H1 (cell line): ENCODE data around the gene EIF3B. TPM values are rescaled to one million over a fixed set of nuclear protein-coding genes. Genes with fewer than 3 reads are reported as not detected.

Source experiments
- CTCF ChIA-PET: fragments of 300-600 bp; sonication (Branson Sonifier 250); formaldehyde crosslinking; loops from one replicate; lab custom pipeline; 2021; ENCODE audit not compliant: partially characterized antibody; lab: Charles Lee
- POLR2A ChIA-PET: fragments of 300-600 bp; sonication (Branson Sonifier 250); formaldehyde crosslinking; loops from one replicate; lab custom pipeline; 2021; ENCODE audit warnings: inconsistent platforms; ENCODE audit not compliant: partially characterized antibody; lab: Charles Lee
- DNase-seq, 2 experiments: peaks; one replicate each; pipeline versions ENCODE4 v3.0.0 to v3.0.0-alpha.2; 2010 to 2022; ENCODE audit warnings: low spot score in 2 of 2, low read depth in 1 of 2, mixed read lengths in 1 of 2
- FAIRE-seq: peaks from 2 replicates; lab custom pipeline; 2011; peaks lifted over from hg19 to GRCh38; lab: Jason Lieb, UNC
- H2AFZ ChIP-seq: 2 replicates; pipeline ENCODE4 v1.8.1; 2012; ENCODE audit warnings: low read length, inconsistent platforms
- H2AK5ac ChIP-seq: 2 replicates; pipeline ENCODE4 v1.6.1; 2013; ENCODE audit warnings: low read depth, low read length
- H2BK120ac ChIP-seq: replicated peaks from 2 replicates; pipeline ENCODE3; 2013; ENCODE audit warnings: low read depth, low read length, inconsistent platforms
- H2BK12ac ChIP-seq: 2 replicates; pipeline ENCODE4 v1.6.1; 2013; ENCODE audit warnings: low read depth, low read length
- H2BK15ac ChIP-seq: 2 replicates; pipeline ENCODE4 v1.6.1; 2013; ENCODE audit warnings: low read length
- H2BK20ac ChIP-seq: 2 replicates; pipeline ENCODE4 v1.6.1; 2013; ENCODE audit warnings: low read length
- H2BK5ac ChIP-seq: 2 replicates; pipeline ENCODE4 v1.6.1; 2013; ENCODE audit warnings: low read depth, low read length
- H3K14ac ChIP-seq: 2 replicates; pipeline ENCODE4 v1.6.1; 2013; ENCODE audit warnings: inconsistent platforms; ENCODE audit not compliant: insufficient read length
- H3K18ac ChIP-seq: 2 replicates; pipeline ENCODE4 v1.6.1; 2013; ENCODE audit warnings: low read length; ENCODE audit errors: extremely low read depth
- H3K23ac ChIP-seq: 2 replicates; pipeline ENCODE4 v1.6.1; 2013; ENCODE audit warnings: inconsistent platforms; ENCODE audit not compliant: insufficient read length
- H3K23me2 ChIP-seq: 2 replicates; pipeline ENCODE4 v1.6.1; 2013; ENCODE audit warnings: low read depth, low read length
- H3K27ac ChIP-seq: 2 replicates; pipeline ENCODE4 v1.6.1; 2011; ENCODE audit warnings: low read depth, low read length, inconsistent platforms
- H3K27me3 ChIP-seq, 4 experiments: replicated peaks in 1 of 4; 1 replicate in 1 of 4; 2 replicates in 3 of 4; pipeline versions ENCODE4 v1.6.1 to v1.8.1; 2011 to 2013; ENCODE audit warnings: low read length in 3 of 4, mild to moderate bottlenecking in 3 of 4, inconsistent platforms in 2 of 4, mixed read lengths in 2 of 4, moderate library complexity in 1 of 4; ENCODE audit not compliant: control insufficient read depth in 3 of 4, insufficient read depth in 3 of 4; ENCODE audit errors: extremely low read depth in 1 of 4
- H3K36me3 ChIP-seq, 4 experiments: 2 replicates each; pipeline versions ENCODE4 v1.6.1 to v1.8.1; 2011 to 2013; ENCODE audit warnings: mild to moderate bottlenecking in 4 of 4, low read length in 3 of 4, moderate library complexity in 2 of 4, control low read depth in 1 of 4, inconsistent platforms in 1 of 4; ENCODE audit not compliant: insufficient read depth in 4 of 4, control insufficient read depth in 2 of 4
- H3K4ac ChIP-seq: replicated peaks from 2 replicates; pipeline ENCODE3; 2013; ENCODE audit warnings: low read length, low read depth, mixed read lengths, inconsistent platforms; ENCODE audit not compliant: insufficient read length
- H3K4me1 ChIP-seq, 4 experiments: replicated peaks in 1 of 4; 1 replicate in 1 of 4; 2 replicates in 3 of 4; pipeline versions ENCODE4 v1.6.1 to v1.8.1; 2011 to 2013; ENCODE audit warnings: low read length in 3 of 4, inconsistent platforms in 2 of 4, mixed read lengths in 1 of 4; ENCODE audit not compliant: insufficient read depth in 4 of 4, control insufficient read depth in 3 of 4
- H3K4me2 ChIP-seq, 2 experiments: 2 replicates each; pipeline versions ENCODE4 v1.6.1 to v1.8.1; 2011 to 2013; ENCODE audit warnings: low read depth in 2 of 2, low read length in 2 of 2, control low read depth in 1 of 2, inconsistent platforms in 1 of 2, mild to moderate bottlenecking in 1 of 2; ENCODE audit not compliant: insufficient read depth in 1 of 2
- H3K4me3 ChIP-seq, 4 experiments: fragments of 200-600, 300-600 bp in 1 of 4; sonication (generic), shearing (Covaris generic), sonication (Bioruptor Twin) in 1 of 4; 2 replicates each; pipeline versions ENCODE4 v1.5.1 to v1.8.1; 2011 to 2016; ENCODE audit warnings: low read length in 4 of 4, low read depth in 3 of 4, control low read depth in 2 of 4, inconsistent platforms in 2 of 4, mild to moderate bottlenecking in 2 of 4, mixed read lengths in 1 of 4, moderate library complexity in 1 of 4; ENCODE audit not compliant: insufficient read depth in 2 of 4; ENCODE audit errors: extremely low read depth in 1 of 4
- H3K56ac ChIP-seq: replicated peaks from 2 replicates; pipeline ENCODE3; 2013; ENCODE audit warnings: low read depth, mild to moderate bottlenecking, mixed read lengths, low read length, inconsistent platforms; ENCODE audit not compliant: insufficient read length
- H3K79me1 ChIP-seq: 2 replicates; pipeline ENCODE4 v1.6.1; 2013; ENCODE audit warnings: low read depth, low read length, control low read depth
- H3K79me2 ChIP-seq, 2 experiments: 2 replicates each; pipeline versions ENCODE4 v1.6.1 to v1.8.1; 2012 to 2013; ENCODE audit warnings: low read length in 2 of 2, mild to moderate bottlenecking in 2 of 2, inconsistent platforms in 1 of 2; ENCODE audit not compliant: insufficient read depth in 2 of 2, control insufficient read depth in 1 of 2
- H3K9ac ChIP-seq, 4 experiments: replicated peaks in 1 of 4; 1 replicate in 1 of 4; 2 replicates in 3 of 4; pipeline versions ENCODE4 v1.6.1 to v1.8.1; 2011 to 2013; ENCODE audit warnings: low read depth in 3 of 4, low read length in 3 of 4, control low read depth in 2 of 4, mild to moderate bottlenecking in 2 of 4, moderate library complexity in 2 of 4, inconsistent platforms in 1 of 4; ENCODE audit errors: extremely low read depth in 1 of 4
- H3K9me3 ChIP-seq, 2 experiments: 2 replicates each; pipeline versions ENCODE4 v1.6.1 to v1.8.1; 2012 to 2013; ENCODE audit warnings: mild to moderate bottlenecking in 2 of 2, moderate library complexity in 2 of 2, control low read depth in 1 of 2, inconsistent platforms in 1 of 2, low read depth in 1 of 2, low read length in 1 of 2, mixed read lengths in 1 of 2; ENCODE audit not compliant: insufficient read depth in 2 of 2
- H4K20me1 ChIP-seq, 2 experiments: replicated peaks in 1 of 2; 2 replicates each; pipeline versions ENCODE3 to v1.8.1; 2011 to 2013; ENCODE audit warnings: inconsistent platforms in 2 of 2, low read length in 2 of 2, mild to moderate bottlenecking in 1 of 2; ENCODE audit not compliant: insufficient read depth in 2 of 2, control insufficient read depth in 1 of 2
- H4K5ac ChIP-seq: 2 replicates; pipeline ENCODE4 v1.6.1; 2013; ENCODE audit warnings: low read length, low read depth, mixed read lengths, inconsistent platforms; ENCODE audit not compliant: insufficient read length
- H4K8ac ChIP-seq: 2 replicates; pipeline ENCODE4 v1.8.0; 2013; ENCODE audit warnings: mild to moderate bottlenecking, moderate library complexity, low read length, inconsistent platforms; ENCODE audit not compliant: insufficient read depth; ENCODE audit errors: extremely low read depth
- H4K91ac ChIP-seq: replicated peaks from 2 replicates; pipeline ENCODE3; 2013; ENCODE audit warnings: low read length, mixed read lengths, inconsistent platforms; ENCODE audit not compliant: insufficient read length
- ASH2L ChIP-seq: fragments of 200-600, 300-600 bp; sonication (generic); IDR thresholded peaks from one replicate; pipeline ENCODE4 v1.7.1; 2017; ENCODE audit warnings: low read length
- KDM4A ChIP-seq: IDR thresholded peaks from one replicate; pipeline ENCODE4 v1.7.1; 2012; ENCODE audit warnings: low read depth, mild to moderate bottlenecking, moderate library complexity, low read length, inconsistent platforms; ENCODE audit not compliant: severe bottlenecking
- NANOG ChIP-seq: IDR thresholded peaks from 2 replicates; pipeline ENCODE4 v1.6.1; 2011; ENCODE audit warnings: low read length, low read depth, mild to moderate bottlenecking, inconsistent platforms; ENCODE audit not compliant: insufficient read depth, poor library complexity, severe bottlenecking
- RFX5 ChIP-seq: IDR thresholded peaks from 2 replicates; pipeline ENCODE4 v1.6.1; 2011; ENCODE audit warnings: low read depth, low read length, improper control_type of control experiment, borderline replicate concordance
- SAP30 ChIP-seq: fragments of 300-600 bp; sonication (generic); IDR thresholded peaks from 2 replicates; pipeline ENCODE4 v1.7.1; 2012; ENCODE audit warnings: low read length, moderate library complexity, mild to moderate bottlenecking, inconsistent platforms; ENCODE audit not compliant: insufficient read depth, insufficient replicate concordance
- TAF1 ChIP-seq: IDR thresholded peaks from 2 replicates; pipeline ENCODE4 v1.6.1; 2011; ENCODE audit warnings: mild to moderate bottlenecking, low read depth, low read length
- TEAD4 ChIP-seq: IDR thresholded peaks from 2 replicates; pipeline ENCODE4 v1.6.1; 2012; ENCODE audit warnings: low read depth, low read length, inconsistent platforms, mixed read lengths
- WGBS, 2 experiments: shearing (Covaris generic) in 1 of 2; methylation state at CpG; one replicate each; pipeline versions ENCODE4 v1.1.6 to v1.1.7; 2013 to 2015; ENCODE audit warnings: low lambda C conversion rate in 2 of 2, mixed read lengths in 2 of 2, inconsistent platforms in 1 of 2, low coverage in 1 of 2, missing lambda C conversion rate in 1 of 2; ENCODE audit not compliant: insufficient replicate concordance in 2 of 2, insufficient coverage in 1 of 2, insufficient read length in 1 of 2; ENCODE audit errors: extremely low coverage in 1 of 2, missing lambda C conversion rate in 1 of 2; 5-methylcytosine and 5-hydroxymethylcytosine counted together
- polyA plus RNA-seq, 7 experiments: library from polyadenylated mRNA; depleted of rRNA in 3 of 7; stranded (reverse) in 5 of 7; unstranded in 2 of 7; fragments of >200 nt in 5 of 7; fragments of 200-250 nt in 2 of 7; gene quantifications; 1 replicate in 5 of 7; 2 replicates in 1 of 7; 4 replicates in 1 of 7; pipeline versions ENCODE4 v1.2.1 to v1.2.3, GENCODE V29; 2011 to 2013; ENCODE audit warnings: missing spikeins in 2 of 7, mixed read lengths in 2 of 7
- total RNA-seq: library from RNA; stranded (reverse); fragmentation: NEBNext Ultra II Directional; extraction: Animal tissue kit (Norgen Biotek cat#: 25700); gene quantifications from 2 replicates; pipeline ENCODE4 v1.2.1, GENCODE V29; 2021
- TF ChIP-seq, protein P1 (sequence below), 3 experiments: IDR thresholded peaks; 1 replicate in 2 of 3; 2 replicates in 1 of 3; pipeline versions ENCODE4 v1.5.1 to v1.6.1; 2011; ENCODE audit warnings: low read length in 3 of 3, mild to moderate bottlenecking in 3 of 3, inconsistent platforms in 2 of 3, low read depth in 1 of 3, moderate library complexity in 1 of 3; ENCODE audit not compliant: insufficient read depth in 1 of 3; ENCODE audit errors: control extremely low read depth in 1 of 3

EIF3B gene
- total and polyA plus RNA-seq, 2 of the 8 experiments (the other 6 are each of a cell fraction or from before 2014, with no cell fraction given) = 167 to 316 TPM

GRCh38 chr7:2354939-2355704 is 495 bp downstream of the EIF3B start:
- Histone ChIP-seq H4K8ac (peak overlapping the region; percentile 99), H3K23ac (no peak overlapping the region), H4K5ac (peak overlapping the region; percentile 2), H3K36me3 (peaks cover 2 to 18% (median 7%) of the 10 kb centered on the region in 4 experiments; a peak in 7 of 8 replicates), H3K27ac (peak overlapping the region; percentile 100), H3K4me3 (peak overlapping the region; percentile 93 to 100 (median 96)), H3K23me2 (peaks cover 8% of the 10 kb centered on the region), H3K27me3 (no peaks in the 10 kb centered on the region), H4K20me1 (peaks cover 18 to 24% of the 10 kb centered on the region in 2 experiments), H4K91ac (no peak overlapping the region), H3K9ac (peak overlapping the region; percentile 99 to 100 (median 99)), H3K79me1 (peaks cover 8% of the 10 kb centered on the region; the same call in 1 of the 2 replicates), H3K9me3 (no peaks in the 10 kb centered on the region), H3K14ac (no peak overlapping the region), H2AK5ac (0 out of 2 replicates have a peak overlapping the region, but pooled peaks have one; percentile 14), H3K18ac (peak overlapping the region; percentile 78), H3K79me2 (peaks cover 50 to 88% of the 10 kb centered on the region in 2 experiments), H2BK20ac (no peak overlapping the region), H3K4ac (no peak overlapping the region), H2BK120ac (no peak overlapping the region), H2BK5ac (peak overlapping the region; percentile 99; the same call in 1 of the 2 replicates), H2BK12ac (no peak overlapping the region), H3K56ac (no peak overlapping the region), H2BK15ac (no peak overlapping the region), H3K4me1 (peaks cover 0 to 1% (median 0%) of the 10 kb centered on the region in 4 experiments; a peak in 4 of 7 replicates), H3K4me2 (peak overlapping the region; percentile 60 to 80), H2AFZ (no peak overlapping the region)
- ChIA-PET CTCF (interaction anchor here (0.5 to 1.5 kb wide), 11 partner anchors 9 to 1154 kb away, joined by 3 to 4 read pairs (median 3); no protein-coding TSS in a partner anchor), POLR2A (interaction anchor here (0.6 to 3.5 kb wide), 39 partner anchors 11 to 246 kb away, joined by 3 to 69 read pairs (median 5); partner anchors contain the start of genes MAD1L1 and SNX8)
- 0% methylated on average over 10 of the region's 92 CpGs; no CpG with 5 or more reads in 1 of the 2 experiments for WGBS, 2 experiments
- FAIRE-seq (no peak), DNase-seq (peak in 1 of 2 experiments; percentile 57)
- TF ChIP-seq RFX5 (no peak), TEAD4 (no peak), KDM4A (peak; percentile 36), NANOG (no peak), TAF1 (peak; percentile 66), SAP30 (peak; percentile 64), ASH2L (peak; percentile 25)
- TF ChIP-seq, protein P1, sequence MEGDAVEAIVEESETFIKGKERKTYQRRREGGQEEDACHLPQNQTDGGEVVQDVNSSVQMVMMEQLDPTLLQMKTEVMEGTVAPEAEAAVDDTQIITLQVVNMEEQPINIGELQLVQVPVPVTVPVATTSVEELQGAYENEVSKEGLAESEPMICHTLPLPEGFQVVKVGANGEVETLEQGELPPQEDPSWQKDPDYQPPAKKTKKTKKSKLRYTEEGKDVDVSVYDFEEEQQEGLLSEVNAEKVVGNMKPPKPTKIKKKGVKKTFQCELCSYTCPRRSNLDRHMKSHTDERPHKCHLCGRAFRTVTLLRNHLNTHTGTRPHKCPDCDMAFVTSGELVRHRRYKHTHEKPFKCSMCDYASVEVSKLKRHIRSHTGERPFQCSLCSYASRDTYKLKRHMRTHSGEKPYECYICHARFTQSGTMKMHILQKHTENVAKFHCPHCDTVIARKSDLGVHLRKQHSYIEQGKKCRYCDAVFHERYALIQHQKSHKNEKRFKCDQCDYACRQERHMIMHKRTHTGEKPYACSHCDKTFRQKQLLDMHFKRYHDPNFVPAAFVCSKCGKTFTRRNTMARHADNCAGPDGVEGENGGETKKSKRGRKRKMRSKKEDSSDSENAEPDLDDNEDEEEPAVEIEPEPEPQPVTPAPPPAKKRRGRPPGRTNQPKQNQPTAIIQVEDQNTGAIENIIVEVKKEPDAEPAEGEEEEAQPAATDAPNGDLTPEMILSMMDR (IDR thresholded peaks at IDR 0.05; ENCODE audit: control extremely low read depth in 1 of 3, insufficient read depth in 1 of 3, low read depth in 1 of 3, low read length in 3 of 3) = no peak
